Psoas muscle (tissue), 8 donors: ENCODE data around the gene RBFOX1. TPM values are rescaled to one million over a fixed set of nuclear protein-coding genes. Genes with fewer than 3 reads are reported as not detected.

Experiments
- ATAC-seq, 4 donors: fragments of 200-7000 bp; cut with Tn5 transposase; one replicate each; pipeline ENCODE4 v1.9.1; 2020; ENCODE audit warnings: moderate library complexity in 3 of 4, mild to moderate bottlenecking in 2 of 4
- DNase-seq, 2 donors: peaks; one replicate each; pipeline ENCODE4 v3.0.0-alpha.2; 2020
- H3K27ac ChIP-seq: fragments of 200-600 bp; one replicate; pipeline ENCODE4 v1.8.0; 2022
- H3K27me3 ChIP-seq, 3 donors: fragments of 200-600 bp in 1 of 3; one replicate each; pipeline versions ENCODE4 v1.6.1 to v1.8.0; 2013 to 2022; ENCODE audit warnings: low read length in 2 of 3, mild to moderate bottlenecking in 2 of 3, moderate library complexity in 1 of 3; ENCODE audit not compliant: insufficient read depth in 3 of 3
- H3K36me3 ChIP-seq, 2 donors: fragments of 200-600 bp in 1 of 2; one replicate each; pipeline versions ENCODE4 v1.6.1 to v1.8.0; 2013 to 2022; ENCODE audit warnings: low read depth in 1 of 2, mild to moderate bottlenecking in 1 of 2, moderate library complexity in 1 of 2; ENCODE audit not compliant: insufficient read depth in 1 of 2
- H3K4me1 ChIP-seq: fragments of 200-600 bp; one replicate; pipeline ENCODE4 v1.8.0; 2022
- H3K4me3 ChIP-seq: fragments of 200-600 bp; one replicate; pipeline ENCODE4 v1.8.0; 2022; ENCODE audit warnings: mild to moderate bottlenecking
- H3K9me3 ChIP-seq: fragments of 200-600 bp; one replicate; pipeline ENCODE4 v1.8.0; 2022
- CTCF ChIP-seq: fragments of 200-600 bp; IDR thresholded peaks from one replicate; pipeline ENCODE4 v1.8.0; 2022; ENCODE audit warnings: antibody characterized with exemption
- WGBS, 3 donors: extraction: QIAGEN DNeasy Blood & Tissue Kit; methylation state at CpG; one replicate each; pipeline versions ENCODE4 v1.1.6 to v1.1.7; 2013; 5-methylcytosine and 5-hydroxymethylcytosine counted together
- intact Hi-C, 2 donors: fragments of 100-400 bp; cut with DNase I; formaldehyde crosslinking; loops; one replicate each; pipeline versions ENCODE4 v1.11.0 to v1.14.2; 2022
- polyA plus RNA-seq, 3 donors: library from polyadenylated mRNA; stranded (reverse); fragments of 200-250 nt; gene quantifications; one replicate each; pipeline ENCODE4 v1.2.3, GENCODE V29; 2013
- total RNA-seq, 4 donors: library from RNA; stranded (reverse); fragmentation: NEBNext Ultra II Directional in 2 of 4; extraction: Animal tissue kit (Norgen Biotek cat#: 25700) in 2 of 4; gene quantifications; one replicate each; pipeline versions ENCODE4 v1.2.1 to v1.2.4, GENCODE V29; 2021 to 2023
- donor health status: healthy with polysubstance abuse.
- donor health status: DM: no; HTN: no; CAD: no; lungs with moderate emphysema.
- donor health status: Bipolar disorder and iron deficiency.
- donor health status: healthy.
- donor health status: DM: yes; HTN: yes; CAD: no.
- donor health status: DM: no; HTN: no; CAD: no.
- donor health status: DM: no; HTN: no; CAD: no.
- donor health status: DM: yes; HTN: yes; CAD: no.

RBFOX1 gene
- total and polyA plus RNA-seq, 7 donors = 2.8 to 141 (median 113) TPM

- Histone ChIP-seq H3K27ac (peak overlapping the region; percentile 98), H3K36me3 (peaks cover 0 to 5% of the 10 kb centered on the region in 2 donors), H3K27me3 (no peaks in the 10 kb centered on the region), H3K9me3 (no peaks in the 10 kb centered on the region), H3K4me1 (peaks cover 2% of the 10 kb centered on the region), H3K4me3 (peak overlapping the region; percentile 75)
- ATAC-seq = peak; percentile 15 to 58 (median 50)
- intact Hi-C loops = loop anchor here in 1 of 2 donors (2.0 to 5.0 kb wide), 2 partner anchors 28 to 167 kb away; no protein-coding TSS in a partner anchor
- TF ChIP-seq CTCF = no peak
- DNase-seq = peak in 1 of 2 donors; percentile 70
- 31 to 45% (median 31%) methylated on average over 3 of the region's 3 CpGs for WGBS, 3 donors
Measured at GRCh38 chr16:7334801-7335560, 2.3 kb downstream of the RBFOX1 start.

- 24 to 33% (median 30%) methylated on average over 3 of the region's 3 CpGs for WGBS, 3 donors
- TF ChIP-seq CTCF = no peak
Measured at GRCh38 chr16:7335991-7336634, 3.5 kb downstream of the RBFOX1 start.

DNA sequence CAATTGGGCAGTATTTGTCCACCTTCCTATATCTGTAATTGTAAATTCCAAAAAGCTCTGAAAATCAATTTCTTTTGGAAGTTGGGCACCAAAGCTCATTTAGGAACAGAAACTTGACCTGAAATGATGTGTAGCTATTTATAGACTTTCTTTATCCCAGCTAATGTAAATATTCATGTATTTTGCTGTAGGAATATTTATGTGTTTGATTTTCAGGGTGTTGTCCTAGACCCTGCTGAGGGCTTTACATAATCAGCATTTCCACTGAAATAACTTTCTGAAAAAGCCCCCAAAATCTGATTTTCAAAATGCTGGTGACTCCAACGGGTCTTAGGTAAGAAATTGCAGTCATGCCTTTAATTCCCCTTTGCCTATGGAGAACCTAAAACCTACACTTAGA, 4.1 kb downstream of the RBFOX1 start:
- TF ChIP-seq CTCF = no peak
- Histone ChIP-seq H3K36me3 (peaks cover 0 to 5% of the 10 kb centered on the region in 2 donors), H3K9me3 (no peaks in the 10 kb centered on the region), H3K27me3 (no peaks in the 10 kb centered on the region), H3K4me1 (peaks cover 14% of the 10 kb centered on the region), H3K4me3 (peak overlapping the region; percentile 75), H3K27ac (peak overlapping the region; percentile 98)
- intact Hi-C loops = no loop called here
- 47 to 70% (median 61%) methylated on average over 1 of the region's 1 CpG for WGBS, 3 donors
- no peak for DNase-seq
- ATAC-seq = no peak

More at GRCh38 chr16:7335991-7336634, 3.5 kb downstream of the RBFOX1 start:
- ATAC-seq = peak in 3 of 4 donors; percentile 18 to 23 (median 22)
- Histone ChIP-seq H3K4me3 (peak overlapping the region; percentile 75), H3K9me3 (no peaks in the 10 kb centered on the region), H3K4me1 (peaks cover 13% of the 10 kb centered on the region), H3K36me3 (peaks cover 0 to 5% of the 10 kb centered on the region in 2 donors), H3K27ac (peak overlapping the region; percentile 98), H3K27me3 (no peaks in the 10 kb centered on the region)
- no peak for DNase-seq
- intact Hi-C loops = loop anchor here in 1 of 2 donors (2.0 kb wide), 1 partner anchor 27 kb away; no protein-coding TSS in a partner anchor

- Histone ChIP-seq H3K9me3 (no peaks in the 10 kb centered on the region), H3K27ac (peak overlapping the region; percentile 98), H3K4me3 (peak overlapping the region; percentile 75), H3K27me3 (no peaks in the 10 kb centered on the region), H3K4me1 (peaks cover 34% of the 10 kb centered on the region), H3K36me3 (peaks cover 0 to 10% of the 10 kb centered on the region in 2 donors)
- no peak for TF ChIP-seq CTCF
- intact Hi-C loops = no loop called here
- 27 to 39% (median 37%) methylated on average over 4 of the region's 4 CpGs for WGBS, 3 donors
- ATAC-seq (peak; percentile 53 to 71 (median 64)), DNase-seq (no peak)
Measured at GRCh38 chr16:7338826-7339225, 6.2 kb downstream of the RBFOX1 start.
